ENCODE measurements around the gene TMEM14B. TPM values are rescaled to one million over a fixed set of nuclear protein-coding genes. Genes with fewer than 3 reads are reported as not detected.
"Not testable (repeated sequence)": the region's sequence is repeated elsewhere in the genome, so short reads cannot be mapped to it uniquely, and the experiment has no call there.

The TMEM14B gene
- total RNA-seq, 1 donor from 2014 or later: 36.8 TPM

DNA sequence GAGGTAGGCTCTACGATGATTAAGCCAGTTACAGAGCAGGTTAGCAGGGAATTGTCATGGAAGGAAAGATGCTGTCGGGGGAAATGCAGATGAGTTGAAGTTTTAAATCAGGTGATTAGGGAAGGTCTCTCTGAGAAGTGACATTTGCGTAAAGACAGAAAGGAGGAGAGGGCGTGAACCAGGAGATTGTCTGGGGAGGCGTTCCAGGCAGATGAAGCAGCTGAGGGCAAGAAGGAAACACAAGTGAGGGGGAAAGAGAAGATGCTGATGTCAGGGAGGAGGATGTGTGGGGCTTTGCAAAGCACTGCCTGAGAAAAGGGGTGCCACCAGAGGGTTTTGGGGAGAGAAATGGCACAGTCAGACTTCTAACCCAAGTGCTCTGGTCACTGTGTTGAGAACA is 2.5 kb upstream of the TMEM14B start:
- no peak for DNase-seq (ENCODE audit: low spot score)

GRCh38 chr6:10746915-10747250 is 722 bp upstream of the TMEM14B start:
- DNase-seq (ENCODE audit: low spot score): no peak

DNA sequence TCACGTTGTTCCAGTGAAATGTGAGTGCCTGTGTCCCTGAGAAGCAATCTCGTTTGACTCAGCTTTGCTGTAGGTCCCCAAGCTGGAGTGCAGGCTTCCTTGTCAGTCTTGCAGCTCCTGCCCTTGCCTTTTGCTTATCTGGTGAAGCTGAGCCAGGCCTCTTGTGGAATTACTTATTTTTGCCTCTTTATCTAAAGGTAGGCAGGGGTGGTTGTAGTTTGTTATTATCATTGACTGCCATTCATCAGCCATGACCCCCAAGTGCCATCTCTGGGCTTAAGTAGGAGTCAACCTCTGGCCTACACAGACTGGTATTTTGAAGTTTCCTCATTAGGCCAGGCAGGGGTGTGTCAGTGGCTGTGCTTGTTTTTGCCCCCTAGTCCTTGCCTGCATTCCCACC is 2.1 kb downstream of the TMEM14B start:
- DNase-seq (ENCODE audit: low spot score): no peak

DNA sequence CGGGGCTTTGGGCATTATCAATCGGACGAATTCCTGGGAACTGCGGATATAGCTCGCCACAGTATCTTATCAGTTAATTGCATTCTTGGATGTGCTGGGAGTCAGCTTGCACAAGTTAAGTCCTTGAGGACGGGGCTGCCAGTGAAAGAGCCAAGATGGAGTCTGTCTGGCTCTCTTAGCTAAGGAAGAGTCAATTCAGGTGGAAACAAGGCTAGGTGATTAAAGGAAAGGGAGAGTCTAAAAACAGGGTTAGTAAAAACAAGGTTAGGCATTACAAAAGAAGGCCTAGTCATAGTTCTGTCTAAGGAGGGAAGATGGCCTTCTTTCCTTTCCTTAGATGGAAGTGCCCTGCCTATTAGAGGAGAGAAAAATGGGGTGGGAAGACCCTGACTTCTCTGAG is 3.0 kb downstream of the TMEM14B start:
- DNase-seq (ENCODE audit: low spot score): not testable (repeated sequence)

DNA sequence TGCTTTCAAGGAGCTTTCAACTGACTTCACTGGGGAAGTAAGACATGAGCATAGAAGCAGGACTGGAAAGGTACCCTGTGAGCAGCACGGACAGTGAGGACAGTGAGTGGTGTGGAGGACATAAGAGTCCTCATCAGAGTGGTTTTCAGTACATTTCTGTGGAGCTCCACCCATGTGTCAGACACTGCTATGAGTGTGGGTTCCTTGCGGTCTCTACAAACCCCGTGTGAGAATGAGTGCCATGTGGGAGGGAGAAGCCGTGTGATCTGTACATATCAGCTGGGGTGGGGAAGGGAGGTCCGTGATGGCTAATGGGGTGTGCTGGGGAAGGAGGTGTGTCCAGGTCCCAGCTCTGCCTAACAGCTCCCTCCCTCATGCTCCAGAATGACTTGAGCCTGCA is 4.2 kb downstream of the TMEM14B start:
- DNase-seq (ENCODE audit: low spot score): not testable (repeated sequence)

DNA sequence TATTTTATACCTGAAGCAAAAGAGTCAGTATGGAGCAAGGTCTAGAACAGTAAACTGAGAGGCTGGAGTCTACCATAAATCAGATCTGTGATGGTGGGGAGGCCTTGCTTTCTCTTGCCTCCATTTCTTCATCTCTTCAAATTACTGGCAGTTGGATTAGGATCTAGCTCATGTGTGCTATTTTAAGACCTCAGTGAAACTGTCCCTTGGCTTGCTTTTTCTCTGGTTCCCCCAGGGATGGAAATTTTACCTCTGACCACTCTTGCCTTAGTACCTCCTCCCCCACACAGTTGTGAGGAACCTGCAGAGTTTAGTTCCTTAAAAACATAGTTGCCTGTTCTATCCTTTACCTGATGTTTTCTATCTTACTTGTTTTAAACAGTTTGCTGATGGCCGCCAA is 8.5 kb downstream of the TMEM14B start:
- DNase-seq (ENCODE audit: low spot score): no peak

DNA sequence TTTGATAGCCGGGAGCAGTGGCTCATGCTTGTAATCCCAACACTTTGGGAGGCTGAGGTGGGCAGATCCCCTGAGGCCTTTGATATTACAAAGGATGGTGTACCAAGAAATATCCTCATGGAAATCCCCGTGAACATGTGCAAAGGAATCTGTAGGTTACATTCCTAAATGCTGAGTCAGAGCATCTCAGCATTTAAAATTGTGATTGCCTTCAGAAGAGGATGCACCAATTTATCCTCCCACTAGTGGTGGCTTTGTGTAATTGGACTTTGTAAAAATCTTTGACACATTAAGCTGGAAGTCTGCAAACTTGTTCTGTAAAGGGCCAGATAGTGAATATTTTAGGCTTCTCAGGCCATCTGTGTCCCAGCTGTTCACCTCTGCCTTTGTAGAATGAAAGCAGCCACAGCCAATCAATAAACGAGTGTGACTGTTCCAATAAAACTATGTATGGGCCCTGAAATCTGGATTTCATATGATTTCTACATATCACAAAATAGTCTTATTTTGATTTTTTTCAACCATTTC is 11.8 kb downstream of the TMEM14B start:
- peak; percentile 28 for DNase-seq (ENCODE audit: low spot score)

GRCh38 chr6:10759884-10760329 is 12.3 kb downstream of the TMEM14B start:
- no peak for DNase-seq (ENCODE audit: low spot score)

GRCh38 chr6:10763006-10763405 is 15.4 kb downstream of the TMEM14B start:
- no peak for DNase-seq (ENCODE audit: low spot score)

DNA sequence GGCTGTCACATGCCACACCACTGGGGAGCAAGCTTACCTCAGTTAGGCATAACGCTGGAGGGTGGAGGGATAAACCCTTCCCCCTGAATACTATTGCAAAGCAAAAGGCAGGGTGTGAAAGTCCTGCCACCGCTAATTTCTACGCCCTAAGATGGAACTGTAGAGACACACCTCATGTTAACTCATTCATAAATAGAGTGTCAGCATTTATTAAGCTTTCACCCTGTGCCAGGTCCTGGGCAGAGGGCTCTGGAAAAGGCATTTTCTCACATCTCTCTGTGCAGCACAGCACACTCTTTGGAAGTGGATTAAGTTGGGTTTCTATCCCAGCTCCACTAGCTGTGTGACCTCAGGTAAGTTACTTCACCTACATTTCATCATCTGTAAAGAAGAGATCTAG is 21.8 kb downstream of the TMEM14B start:
- no peak for DNase-seq (ENCODE audit: low spot score)

DNA sequence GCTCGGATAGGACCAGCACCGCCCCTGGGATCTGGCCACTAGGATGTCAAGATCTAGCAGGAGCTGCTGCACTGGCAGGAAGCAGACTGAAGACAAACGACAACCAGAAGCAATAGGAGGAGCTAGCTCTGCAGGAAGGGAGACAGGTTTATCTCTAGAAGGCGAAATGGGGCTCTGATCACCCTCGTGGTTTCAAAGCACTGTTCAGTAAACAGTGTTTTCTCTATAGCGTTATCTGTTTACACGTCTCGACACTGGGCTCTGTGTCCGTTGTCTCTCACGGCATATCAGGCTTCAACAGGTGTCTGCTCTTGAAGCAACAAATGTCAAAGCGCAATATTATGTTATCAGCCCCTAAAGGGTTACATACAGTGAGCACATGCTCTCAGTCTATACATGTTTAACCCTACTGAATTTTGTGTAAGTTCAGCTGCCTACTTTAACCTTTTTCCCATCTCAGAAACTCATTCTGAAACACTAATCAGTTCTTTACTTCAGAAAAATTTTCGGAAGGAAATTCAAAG is 23.8 kb downstream of the TMEM14B start:
- no peak for DNase-seq (ENCODE audit: low spot score)

DNA sequence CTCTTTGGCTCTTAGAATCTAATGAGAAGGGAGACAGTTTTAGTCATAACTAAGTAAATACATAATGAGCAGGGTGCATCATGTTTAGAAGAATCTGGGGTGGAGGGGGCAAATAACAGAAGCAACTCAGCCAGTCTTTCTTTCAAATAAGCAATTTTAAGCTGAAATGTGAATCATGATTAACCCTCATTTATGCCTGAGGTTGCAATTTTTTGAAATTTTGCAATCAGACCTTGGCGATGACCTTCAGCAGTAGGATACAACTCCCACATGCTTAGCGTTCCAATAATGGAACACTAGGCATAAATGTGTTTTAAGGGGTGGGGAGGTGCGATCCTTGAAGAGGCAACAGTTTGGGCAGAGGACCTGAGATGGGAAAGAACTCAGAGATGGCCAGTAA is 30.6 kb downstream of the TMEM14B start:
- no peak for DNase-seq (ENCODE audit: low spot score)

DNA sequence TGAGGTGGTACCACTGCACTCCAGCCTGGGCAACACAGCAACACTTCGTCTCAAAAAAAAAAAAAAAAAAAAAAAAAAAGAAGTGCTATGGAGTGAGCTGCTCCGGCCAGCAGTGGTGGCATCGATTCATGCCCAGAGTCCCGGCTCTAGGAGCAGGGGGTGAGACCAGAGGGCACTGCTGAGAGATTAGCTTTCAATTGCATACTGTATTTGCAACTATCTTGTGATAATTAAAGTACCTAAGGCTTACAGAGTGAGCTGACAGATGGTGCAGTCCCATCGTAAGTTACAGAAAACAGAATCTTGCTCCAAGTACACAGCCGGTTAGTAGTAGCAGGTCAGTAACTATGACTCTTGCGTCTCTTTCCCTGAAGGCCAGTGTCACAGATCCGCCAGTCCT is 31.5 kb downstream of the TMEM14B start:
- DNase-seq (ENCODE audit: low spot score): no peak

- no peak for DNase-seq (ENCODE audit: low spot score)
Observed at GRCh38 chr6:10791673-10792072, 44.1 kb downstream of the TMEM14B start.

DNA sequence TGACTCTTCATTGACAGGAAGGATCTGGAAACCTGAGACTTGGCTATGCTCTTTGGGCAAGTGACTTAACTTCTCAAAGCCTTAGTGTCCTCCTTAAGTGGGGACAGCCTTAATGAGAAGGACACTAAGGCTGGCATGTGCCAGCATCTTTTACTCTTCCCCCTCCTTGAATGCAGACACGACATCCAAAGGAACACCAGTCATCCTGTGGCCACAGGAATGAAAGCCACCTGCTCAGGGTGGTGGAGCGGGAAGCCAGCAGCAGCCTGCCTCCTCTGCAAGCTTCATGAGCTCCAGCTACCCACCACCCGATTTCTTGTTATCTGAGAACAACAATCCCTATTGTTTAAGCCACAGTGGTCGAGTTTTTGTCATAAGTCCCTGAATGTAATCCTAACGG is 44.5 kb downstream of the TMEM14B start:
- no peak for DNase-seq (ENCODE audit: low spot score)

GRCh38 chr6:10793035-10793434 is 45.4 kb downstream of the TMEM14B start:
- DNase-seq (ENCODE audit: low spot score): no peak

DNA sequence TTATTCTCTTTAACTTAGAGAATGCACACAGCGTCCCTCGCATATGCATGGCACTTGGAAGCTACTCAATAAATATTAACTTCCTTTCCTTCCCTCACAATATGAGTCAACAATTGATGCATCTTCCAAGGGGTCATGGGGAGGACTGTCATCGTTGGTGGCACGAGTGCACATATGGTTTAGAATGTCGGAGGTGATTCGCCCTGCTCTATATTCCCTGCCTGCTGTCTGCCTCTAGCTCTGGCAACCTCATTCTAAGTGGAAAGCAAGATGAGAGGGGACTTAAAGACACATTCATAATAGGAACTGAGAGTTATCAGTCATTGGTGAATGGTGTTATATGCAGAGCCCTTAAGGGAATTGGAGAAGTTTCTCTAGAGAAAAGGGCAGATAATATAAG is 46.1 kb downstream of the TMEM14B start:
- DNase-seq (ENCODE audit: low spot score): no peak

DNA sequence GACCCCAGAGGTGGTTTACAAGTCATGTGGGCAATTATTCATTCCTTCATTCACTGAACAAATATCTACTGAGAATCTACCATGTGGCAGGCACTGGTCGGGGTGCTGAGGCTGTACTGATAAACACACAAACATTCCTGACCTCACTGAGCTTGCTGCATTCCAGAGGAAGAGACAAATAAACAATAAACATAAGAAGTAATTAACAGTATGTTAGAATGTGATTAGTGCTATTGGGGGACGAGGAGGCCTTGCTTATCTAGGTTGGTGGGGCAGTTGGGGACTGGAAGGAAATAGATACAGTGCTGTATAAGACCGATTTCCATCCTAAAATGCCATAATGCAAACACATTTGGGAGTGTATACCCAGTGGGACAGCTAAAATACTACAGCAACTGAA is 46.6 kb downstream of the TMEM14B start:
- DNase-seq (ENCODE audit: low spot score): no peak

DNA sequence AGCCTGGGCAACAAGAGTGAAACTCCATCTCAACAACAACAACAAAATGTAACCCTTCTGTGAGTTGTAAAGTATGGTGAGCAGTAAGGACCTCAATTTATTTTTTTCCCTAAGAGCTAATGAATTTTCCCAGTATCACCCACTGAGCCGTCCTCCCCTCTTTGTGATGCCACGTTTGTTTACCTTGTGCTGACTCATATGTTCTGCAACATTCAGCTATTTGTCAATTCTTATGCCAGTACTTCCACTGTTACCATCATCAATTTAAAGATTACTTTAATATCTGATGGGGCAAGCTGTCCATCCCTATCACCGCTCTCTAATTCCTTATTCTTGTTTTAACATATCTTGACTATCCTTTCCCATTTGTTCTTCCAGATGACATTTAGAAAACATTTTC is 53.2 kb downstream of the TMEM14B start:
- DNase-seq (ENCODE audit: low spot score): no peak

DNA sequence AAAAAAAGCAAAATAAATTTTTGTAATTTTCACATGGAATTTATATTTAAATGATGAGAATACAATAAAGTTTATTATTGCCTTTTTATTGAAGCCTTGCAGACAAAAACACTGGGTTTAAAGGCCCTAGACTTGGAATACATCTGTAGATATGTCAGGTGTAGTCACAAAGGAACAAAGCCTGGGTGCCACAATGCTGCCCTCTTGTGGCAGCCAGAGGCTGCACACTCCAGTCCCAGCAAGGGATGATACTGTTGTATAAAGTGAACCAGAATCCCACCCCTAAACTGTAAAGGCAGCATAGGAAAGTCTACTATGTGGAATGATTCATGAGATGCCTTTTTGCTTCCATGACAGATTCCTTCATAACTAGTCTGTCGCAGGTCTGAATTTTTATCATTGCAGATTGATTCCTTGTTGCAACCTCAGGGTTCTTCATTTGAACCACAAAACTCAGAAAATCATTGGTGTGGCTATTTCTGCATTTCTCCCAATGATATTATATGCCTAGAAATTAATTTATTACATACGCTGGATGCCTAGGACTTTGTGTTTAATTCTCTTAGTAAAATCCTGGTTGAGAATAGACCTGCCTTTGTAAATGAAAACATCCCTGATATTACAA is 53.7 kb downstream of the TMEM14B start:
- peak; percentile 45 for DNase-seq (ENCODE audit: low spot score)

All from umbilical cord (tissue), 2 donors.